Measurements from ENCODE around the gene SMYD1. TPM values are rescaled to one million over a fixed set of nuclear protein-coding genes. Genes with fewer than 3 reads are reported as not detected.

The SMYD1 gene
- total and polyA plus RNA-seq, 2 donors: 0.06 to 5.7 TPM

DNA sequence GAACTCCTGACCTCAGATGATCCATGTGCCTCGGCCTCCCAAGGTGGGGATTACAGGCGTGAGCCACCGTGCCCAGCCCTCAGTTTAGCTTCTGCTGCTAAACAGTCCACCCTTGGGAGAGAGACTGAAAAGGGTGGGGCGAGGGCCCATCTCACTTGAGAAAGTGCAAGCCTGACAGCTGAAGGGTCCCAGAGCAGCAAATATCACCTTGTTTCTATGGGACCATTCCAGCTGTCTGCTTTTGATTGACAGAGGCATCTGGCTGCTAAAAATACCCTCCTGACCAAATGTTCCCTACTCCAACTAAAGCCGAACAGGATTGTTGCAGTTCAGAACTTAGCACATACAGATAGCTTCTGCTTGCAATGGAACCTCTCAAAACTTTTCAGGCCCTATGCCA lies 436 bp upstream of the SMYD1 start:
- Histone ChIP-seq H3K36me3 (ENCODE audit: insufficient read depth) (no peaks in the 10 kb centered on the region), H3K27ac (ENCODE audit: low read depth) (no peak overlapping the region), H3K4me3 (ENCODE audit: low read depth, low read length) (no peak overlapping the region), H3K4me1 (ENCODE audit: insufficient read depth) (no peaks in the 10 kb centered on the region)
- no peak for DNase-seq (ENCODE audit: extremely low spot score)
- WGBS: 74% methylated on average over 5 of the region's 5 CpGs

DNA sequence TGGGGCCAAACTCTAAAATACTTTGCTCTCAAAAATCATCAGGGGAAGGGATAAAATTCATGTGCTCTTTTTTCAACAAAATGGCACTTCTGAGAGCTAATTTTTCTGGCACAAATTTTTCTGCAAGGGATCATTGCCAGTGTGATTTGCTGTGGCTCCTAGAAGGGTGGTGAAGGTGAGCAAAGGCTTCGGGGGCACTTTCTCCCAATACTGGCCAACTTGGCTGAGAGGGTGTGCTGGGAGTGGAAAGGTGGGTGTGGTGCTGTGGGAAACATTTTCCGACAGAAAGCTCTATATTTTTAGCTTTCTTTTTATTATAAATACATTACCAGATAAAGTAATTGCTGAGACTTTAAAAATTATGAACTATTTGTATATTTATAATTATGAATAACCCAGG lies 419 bp downstream of the SMYD1 start:
- Histone ChIP-seq H3K36me3 (ENCODE audit: insufficient read depth) (no peaks in the 10 kb centered on the region), H3K4me1 (ENCODE audit: insufficient read depth) (no peaks in the 10 kb centered on the region), H3K27ac (ENCODE audit: low read depth) (no peak overlapping the region), H3K4me3 (ENCODE audit: low read depth, low read length) (no peak overlapping the region)
- 66% methylated on average over 2 of the region's 2 CpGs for WGBS
- DNase-seq (ENCODE audit: extremely low spot score): no peak

DNA sequence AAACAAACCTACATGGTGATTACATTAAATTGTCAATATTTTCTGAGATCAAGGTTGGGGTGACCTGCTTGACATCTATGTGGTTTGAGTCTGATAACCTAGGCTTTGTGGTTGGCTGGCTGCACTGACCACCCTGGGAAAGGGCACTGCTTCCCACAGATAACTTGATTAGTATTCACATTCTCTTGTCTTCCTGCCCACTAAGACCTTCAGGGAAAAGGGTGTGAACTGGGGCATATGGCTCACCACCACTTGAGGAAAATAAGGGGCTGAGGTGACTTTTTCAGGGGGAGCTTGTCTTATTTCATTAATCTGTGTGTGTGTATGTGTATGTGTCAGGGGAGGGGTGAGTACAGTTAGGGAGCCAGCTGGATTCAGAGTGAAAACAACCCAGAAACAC lies 1.5 kb downstream of the SMYD1 start:
- Histone ChIP-seq H3K4me1 (ENCODE audit: insufficient read depth) (no peaks in the 10 kb centered on the region), H3K27ac (ENCODE audit: low read depth) (no peak overlapping the region), H3K36me3 (ENCODE audit: insufficient read depth) (no peaks in the 10 kb centered on the region), H3K4me3 (ENCODE audit: low read depth, low read length) (no peak overlapping the region)
- no peak for DNase-seq (ENCODE audit: extremely low spot score)

GRCh38 chr2:88070055-88070454 lies 2.4 kb downstream of the SMYD1 start:
- Histone ChIP-seq H3K4me1 (ENCODE audit: insufficient read depth) (no peaks in the 10 kb centered on the region), H3K27ac (ENCODE audit: low read depth) (no peak overlapping the region), H3K36me3 (ENCODE audit: insufficient read depth) (no peaks in the 10 kb centered on the region), H3K4me3 (ENCODE audit: low read depth, low read length) (no peak overlapping the region)
- DNase-seq (ENCODE audit: extremely low spot score): no peak
- 59% methylated on average over 1 of the region's 1 CpG for WGBS

GRCh38 chr2:88071365-88071764 lies 3.7 kb downstream of the SMYD1 start:
- Histone ChIP-seq H3K4me3 (ENCODE audit: low read depth, low read length) (no peak overlapping the region), H3K27ac (ENCODE audit: low read depth) (no peak overlapping the region), H3K36me3 (ENCODE audit: insufficient read depth) (no peaks in the 10 kb centered on the region), H3K4me1 (ENCODE audit: insufficient read depth) (no peaks in the 10 kb centered on the region)
- no peak for DNase-seq (ENCODE audit: extremely low spot score)
- WGBS: 86% methylated on average over 2 of the region's 2 CpGs

- no peaks in the 10 kb centered on the region for H3K4me1 ChIP-seq (ENCODE audit: insufficient read depth)
- no peak overlapping the region for H3K4me3 ChIP-seq (ENCODE audit: low read depth, low read length)
- no peak for DNase-seq (ENCODE audit: extremely low spot score)
- H3K27ac ChIP-seq (ENCODE audit: low read depth): no peak overlapping the region
- H3K36me3 ChIP-seq (ENCODE audit: insufficient read depth): no peaks in the 10 kb centered on the region
Measured at GRCh38 chr2:88074150-88074549, 6.5 kb downstream of the SMYD1 start.

- no peak for DNase-seq (ENCODE audit: extremely low spot score)
- H3K4me3 ChIP-seq (ENCODE audit: low read depth, low read length): no peak overlapping the region
- H3K27ac ChIP-seq (ENCODE audit: low read depth): no peak overlapping the region
- H3K4me1 ChIP-seq (ENCODE audit: insufficient read depth): no peaks in the 10 kb centered on the region
- 36% methylated on average over 4 of the region's 4 CpGs for WGBS
- no peaks in the 10 kb centered on the region for H3K36me3 ChIP-seq (ENCODE audit: insufficient read depth)
Measured at GRCh38 chr2:88074854-88075292, 7.2 kb downstream of the SMYD1 start.

DNA sequence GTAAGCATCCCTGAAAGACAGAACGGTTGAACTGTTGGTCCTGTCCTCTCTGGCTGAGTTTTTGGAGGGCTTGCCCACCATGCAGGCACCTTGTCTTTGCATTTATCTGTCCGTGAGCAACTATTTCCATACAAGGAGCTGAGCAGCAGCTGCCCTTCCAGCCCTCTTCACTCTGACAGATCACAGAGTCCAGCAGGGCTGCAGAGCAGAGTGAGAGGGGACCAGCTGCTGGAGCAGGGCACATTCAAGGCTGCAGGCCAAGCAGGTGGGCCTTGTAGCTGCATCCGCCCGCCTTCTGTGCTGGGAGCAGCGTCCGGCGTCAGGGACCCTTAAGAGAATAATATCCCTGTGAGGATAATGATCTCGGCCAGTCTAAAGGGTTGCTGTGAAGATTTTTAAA lies 9.5 kb downstream of the SMYD1 start:
- Histone ChIP-seq H3K27ac (ENCODE audit: low read depth) (no peak overlapping the region), H3K4me3 (ENCODE audit: low read depth, low read length) (no peak overlapping the region), H3K36me3 (ENCODE audit: insufficient read depth) (no peaks in the 10 kb centered on the region), H3K4me1 (ENCODE audit: insufficient read depth) (no peaks in the 10 kb centered on the region)
- DNase-seq (ENCODE audit: extremely low spot score): no peak
- 72% methylated on average over 8 of the region's 8 CpGs for WGBS

DNA sequence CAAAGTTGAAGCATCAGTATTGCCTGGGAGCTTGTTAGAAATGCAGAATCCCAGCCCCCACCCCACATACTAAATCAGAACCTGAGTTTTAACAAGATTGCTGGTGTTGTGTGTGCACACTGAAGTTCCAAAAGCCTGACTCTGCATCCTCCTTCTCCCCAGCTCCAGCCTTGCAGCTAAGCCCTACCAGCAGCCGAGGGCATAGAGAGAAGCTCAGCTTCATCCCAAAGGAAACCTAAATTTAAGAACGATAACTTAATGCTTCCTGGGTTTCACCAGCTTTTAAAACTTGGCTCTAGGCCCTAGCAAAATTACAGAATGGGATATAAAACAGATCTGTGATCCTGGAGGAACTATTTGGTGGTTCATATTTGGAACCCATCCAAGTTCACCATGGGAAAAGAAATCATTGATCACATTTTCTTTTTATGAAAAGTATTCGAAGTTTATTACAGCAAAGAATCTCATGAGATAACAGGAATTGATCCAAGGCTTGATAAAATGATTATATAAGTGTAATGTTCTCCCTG lies 11.1 kb downstream of the SMYD1 start:
- H3K27ac ChIP-seq (ENCODE audit: low read depth): no peak overlapping the region

GRCh38 chr2:88080545-88080944 lies 12.9 kb downstream of the SMYD1 start:
- no peak for DNase-seq (ENCODE audit: extremely low spot score)
- Histone ChIP-seq H3K27ac (ENCODE audit: low read depth) (no peak overlapping the region), H3K4me1 (ENCODE audit: insufficient read depth) (no peaks in the 10 kb centered on the region), H3K4me3 (ENCODE audit: low read depth, low read length) (no peak overlapping the region), H3K36me3 (ENCODE audit: insufficient read depth) (no peaks in the 10 kb centered on the region)
- WGBS: 86% methylated on average over 2 of the region's 2 CpGs

More for the DNA sequence above, 11.1 kb downstream of the SMYD1 start:
- Histone ChIP-seq H3K36me3 (ENCODE audit: insufficient read depth) (no peaks in the 10 kb centered on the region), H3K4me3 (ENCODE audit: low read depth, low read length) (no peak overlapping the region), H3K4me1 (ENCODE audit: insufficient read depth) (no peaks in the 10 kb centered on the region)
- 28% methylated on average over 3 of the region's 3 CpGs for WGBS
- no peak for DNase-seq (ENCODE audit: extremely low spot score)

GRCh38 chr2:88081924-88082608 lies 14.4 kb downstream of the SMYD1 start:
- DNase-seq (ENCODE audit: extremely low spot score): no peak
- 86% methylated on average over 4 of the region's 4 CpGs for WGBS
- Histone ChIP-seq H3K36me3 (ENCODE audit: insufficient read depth) (no peaks in the 10 kb centered on the region), H3K27ac (ENCODE audit: low read depth) (no peak overlapping the region), H3K4me3 (ENCODE audit: low read depth, low read length) (no peak overlapping the region), H3K4me1 (ENCODE audit: insufficient read depth) (no peaks in the 10 kb centered on the region)

- Histone ChIP-seq H3K27ac (ENCODE audit: low read depth) (no peak overlapping the region), H3K36me3 (ENCODE audit: insufficient read depth) (no peaks in the 10 kb centered on the region), H3K4me3 (ENCODE audit: low read depth, low read length) (no peak overlapping the region), H3K4me1 (ENCODE audit: insufficient read depth) (no peaks in the 10 kb centered on the region)
- no peak for DNase-seq (ENCODE audit: extremely low spot score)
- 85% methylated on average over 1 of the region's 1 CpG for WGBS
Measured at GRCh38 chr2:88082781-88083180, 15.2 kb downstream of the SMYD1 start.

DNA sequence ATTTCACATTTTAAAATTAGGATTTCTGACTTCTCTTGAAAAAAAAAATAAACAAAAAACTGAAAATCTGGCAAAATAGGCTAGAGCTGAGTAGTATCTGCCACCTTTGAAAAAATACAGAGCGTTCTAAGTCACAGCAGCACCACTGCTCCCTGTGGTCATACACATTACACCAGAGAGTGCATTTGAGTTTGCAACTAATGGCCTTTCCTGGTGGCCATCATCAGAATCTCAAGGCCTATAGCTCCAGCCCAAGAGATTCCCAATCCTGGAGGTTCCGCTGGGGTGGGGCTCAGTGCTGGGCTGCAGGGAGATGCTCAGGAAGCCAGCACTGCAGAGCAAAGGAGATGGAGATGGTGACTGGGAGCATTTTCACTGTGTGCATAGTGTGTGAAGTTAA lies 17.5 kb downstream of the SMYD1 start:
- H3K27ac ChIP-seq (ENCODE audit: low read depth): no peak overlapping the region
- no peaks in the 10 kb centered on the region for H3K4me1 ChIP-seq (ENCODE audit: insufficient read depth)
- no peak for DNase-seq (ENCODE audit: extremely low spot score)
- no peaks in the 10 kb centered on the region for H3K36me3 ChIP-seq (ENCODE audit: insufficient read depth)
- 94% methylated on average over 2 of the region's 2 CpGs for WGBS
- H3K4me3 ChIP-seq (ENCODE audit: low read depth, low read length): no peak overlapping the region

- WGBS: 79% methylated on average over 5 of the region's 5 CpGs
- DNase-seq (ENCODE audit: extremely low spot score): no peak
Measured at GRCh38 chr2:88085602-88086001, 18.0 kb downstream of the SMYD1 start.

GRCh38 chr2:88086401-88086800 lies 18.8 kb downstream of the SMYD1 start:
- Histone ChIP-seq H3K4me1 (ENCODE audit: insufficient read depth) (no peaks in the 10 kb centered on the region), H3K4me3 (ENCODE audit: low read depth, low read length) (no peak overlapping the region), H3K36me3 (ENCODE audit: insufficient read depth) (no peaks in the 10 kb centered on the region), H3K27ac (ENCODE audit: low read depth) (no peak overlapping the region)
- no peak for DNase-seq (ENCODE audit: extremely low spot score)
- 79% methylated on average over 9 of the region's 9 CpGs for WGBS

More at GRCh38 chr2:88085602-88086001, 18.0 kb downstream of the SMYD1 start:
- Histone ChIP-seq H3K36me3 (ENCODE audit: insufficient read depth) (no peaks in the 10 kb centered on the region), H3K27ac (ENCODE audit: low read depth) (no peak overlapping the region), H3K4me1 (ENCODE audit: insufficient read depth) (no peaks in the 10 kb centered on the region), H3K4me3 (ENCODE audit: low read depth, low read length) (no peak overlapping the region)

Measured in urinary bladder (tissue), 4 donors.